ENCODE data around the gene ECT2.

DNA sequence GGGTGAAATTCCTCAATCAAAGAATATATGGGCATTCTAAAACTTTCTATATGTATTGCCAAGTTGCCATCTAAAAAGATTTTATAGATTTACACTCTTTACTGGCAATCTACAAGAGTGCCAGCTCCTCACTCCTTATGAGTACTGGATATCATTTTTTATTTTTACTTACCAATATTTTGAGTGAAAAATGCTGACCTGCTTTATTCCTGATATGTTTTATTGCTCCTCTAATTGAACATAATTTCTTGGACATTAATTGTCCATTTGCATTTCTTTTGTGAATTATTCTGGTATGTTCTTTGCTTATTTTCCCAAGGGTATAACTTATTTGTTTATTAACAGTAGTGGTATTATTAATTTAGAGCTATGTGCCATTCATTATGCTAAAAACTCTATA is 96.8 kb downstream of the ECT2 start:
- TF ChIP-seq, protein P1, sequence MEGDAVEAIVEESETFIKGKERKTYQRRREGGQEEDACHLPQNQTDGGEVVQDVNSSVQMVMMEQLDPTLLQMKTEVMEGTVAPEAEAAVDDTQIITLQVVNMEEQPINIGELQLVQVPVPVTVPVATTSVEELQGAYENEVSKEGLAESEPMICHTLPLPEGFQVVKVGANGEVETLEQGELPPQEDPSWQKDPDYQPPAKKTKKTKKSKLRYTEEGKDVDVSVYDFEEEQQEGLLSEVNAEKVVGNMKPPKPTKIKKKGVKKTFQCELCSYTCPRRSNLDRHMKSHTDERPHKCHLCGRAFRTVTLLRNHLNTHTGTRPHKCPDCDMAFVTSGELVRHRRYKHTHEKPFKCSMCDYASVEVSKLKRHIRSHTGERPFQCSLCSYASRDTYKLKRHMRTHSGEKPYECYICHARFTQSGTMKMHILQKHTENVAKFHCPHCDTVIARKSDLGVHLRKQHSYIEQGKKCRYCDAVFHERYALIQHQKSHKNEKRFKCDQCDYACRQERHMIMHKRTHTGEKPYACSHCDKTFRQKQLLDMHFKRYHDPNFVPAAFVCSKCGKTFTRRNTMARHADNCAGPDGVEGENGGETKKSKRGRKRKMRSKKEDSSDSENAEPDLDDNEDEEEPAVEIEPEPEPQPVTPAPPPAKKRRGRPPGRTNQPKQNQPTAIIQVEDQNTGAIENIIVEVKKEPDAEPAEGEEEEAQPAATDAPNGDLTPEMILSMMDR (IDR thresholded peaks at IDR 0.05), result no peak
- TF ChIP-seq POLR2A (IDR thresholded peaks at IDR 0.05), result no peak
